ENCODE measurements around the gene P2RY6. TPM values are rescaled to one million over a fixed set of nuclear protein-coding genes. Genes with fewer than 3 reads are reported as not detected.

The P2RY6 gene
- total RNA-seq, 1 experiment from 2014 or later: 0.15 TPM

GRCh38 chr11:73225001-73225686 lies 47.0 kb upstream of the P2RY6 start:
- Histone ChIP-seq H3K4me2 (ENCODE audit: low read length) (no peak overlapping the region), H4K20me1 (ENCODE audit: insufficient read depth) (no peaks in the 10 kb centered on the region), H3K36me3 (ENCODE audit: control insufficient read depth in 1 of 2, insufficient read depth in 2 of 2, low read length in 2 of 2) (no peaks in the 10 kb centered on the region), H3K4me3 (replicated peaks in 1 of 2; ENCODE audit: low read depth in 1 of 2, low read length in 2 of 2) (no peak overlapping the region), H3K79me2 (ENCODE audit: insufficient read depth, low read length) (no peaks in the 10 kb centered on the region), H3K27me3 (ENCODE audit: insufficient read depth, low read length) (no peaks in the 10 kb centered on the region), H3K9ac (ENCODE audit: low read length) (no peak overlapping the region), H3K9me3 (ENCODE audit: control insufficient read depth in 1 of 2, insufficient read depth in 1 of 2, low read depth in 1 of 2, low read length in 2 of 2) (no peaks in the 10 kb centered on the region), H3K9me2 (ENCODE audit: insufficient read depth) (no peaks in the 10 kb centered on the region), H3K27ac (ENCODE audit: low read depth, low read length) (no peak overlapping the region), H3K4me1 (ENCODE audit: control insufficient read depth in 1 of 2, insufficient read depth in 2 of 2, low read length in 2 of 2) (peaks cover 25 to 34% of the 10 kb centered on the region in 2 experiments), H2AFZ (ENCODE audit: low read depth, low read length, poor library complexity, severe bottlenecking) (no peak overlapping the region)
- CTCF ChIA-PET: interaction anchor here (1.6 kb wide), 1 partner anchor 12 kb away, joined by 7 read pairs; no protein-coding TSS in a partner anchor
- ATAC-seq (no peak), DNase-seq (ENCODE audit: low read depth, low spot score) (no peak)
- POLR2A ChIA-PET: interaction anchor here (0.9 kb wide), 1 partner anchor 14 kb away, joined by 4 read pairs; no protein-coding TSS in a partner anchor
- TF ChIP-seq ZFX (IDR thresholded peaks at IDR 0.05) (no peak), CBX3 (IDR thresholded peaks at IDR 0.05; ENCODE audit: low read depth) (no peak), EZH2phosphoT487 (IDR thresholded peaks at IDR 0.05; ENCODE audit: borderline replicate concordance) (no peak), YY1 (IDR thresholded peaks at IDR 0.05; ENCODE audit: extremely low read depth, insufficient replicate concordance, low read depth, low read length) (no peak), ZNF274 (IDR thresholded peaks at IDR 0.05; ENCODE audit: low read depth, low read length) (no peak), ELF1 (IDR thresholded peaks at IDR 0.05; ENCODE audit: borderline replicate concordance, low read depth) (no peak), POLR2A (IDR thresholded peaks at IDR 0.05; ENCODE audit: borderline replicate concordance, extremely low read depth, insufficient read depth, insufficient read length) (no peak), SIN3A (IDR thresholded peaks at IDR 0.05; ENCODE audit: low read depth) (no peak), MAX (IDR thresholded peaks at IDR 0.05) (no peak), POLR2AphosphoS5 (IDR thresholded peaks at IDR 0.05; ENCODE audit: low read depth, low read length) (no peak), ATF3 (IDR thresholded peaks at IDR 0.05) (no peak), TCF7L2 (IDR thresholded peaks at IDR 0.05; ENCODE audit: borderline replicate concordance, extremely low read depth, insufficient read depth, insufficient read length) (no peak)
- intact Hi-C loops (cut with micrococcal nuclease): no loop called here
- RAD21 ChIA-PET (ENCODE audit: low non-redundant PET in 1 of 2, low total read pairs in 2 of 2, uncharacterized antibody in 2 of 2, unreplicated experiment in 2 of 2): no interaction called here
- no TSS peak for BruUV-seq (replicated peaks)

All from HCT116 (cell line).